SJCRH30 (cell line): Measurements from ENCODE around the gene GMCL2. TPM values are rescaled to one million over a fixed set of nuclear protein-coding genes. Genes with fewer than 3 reads are reported as not detected.
"Not testable (repeated sequence)": the region's sequence is repeated elsewhere in the genome, so short reads cannot be mapped to it uniquely, and the experiment has no call there.

Source experiments
- DNase-seq, 2 experiments: peaks; one replicate each; pipeline ENCODE4 v3.0.0-alpha.2; 2015 to 2020
- H3K27ac ChIP-seq: fragments of 250-450 bp; sonication (Bioruptor Pico); 2 replicates; pipeline ENCODE4 v1.5.1; 2020; ENCODE audit warnings: mild to moderate bottlenecking, moderate library complexity
- H3K27me3 ChIP-seq: fragments of 250-450 bp; sonication (Bioruptor Pico); 2 replicates; pipeline ENCODE4 v1.5.1; 2020; ENCODE audit warnings: mild to moderate bottlenecking, moderate library complexity
- H3K36me3 ChIP-seq: fragments of 250-450 bp; sonication (Bioruptor Pico); 2 replicates; pipeline ENCODE4 v1.5.1; 2020; ENCODE audit warnings: mild to moderate bottlenecking, moderate library complexity
- H3K4me1 ChIP-seq: fragments of 250-450 bp; sonication (Bioruptor Pico); 2 replicates; pipeline ENCODE4 v1.5.1; 2020; ENCODE audit warnings: mild to moderate bottlenecking, moderate library complexity
- H3K4me3 ChIP-seq: fragments of 250-450 bp; sonication (Bioruptor Pico); 2 replicates; pipeline ENCODE4 v1.5.1; 2020; ENCODE audit warnings: mild to moderate bottlenecking, moderate library complexity
- H3K9me3 ChIP-seq: fragments of 250-450 bp; sonication (Bioruptor Pico); replicated peaks from 2 replicates; pipeline ENCODE4 v1.5.1; 2020; ENCODE audit warnings: mild to moderate bottlenecking, moderate library complexity
- total RNA-seq: library from RNA; depleted of rRNA; stranded (reverse); fragments of >200 nt; shearing (Covaris generic); gene quantifications from 2 replicates; pipeline ENCODE4 v1.2.3, GENCODE V29; 2014

The GMCL2 gene
- total RNA-seq, 1 experiment from 2014 or later = not detected

GRCh38 chr5:178205749-178206047 lies 18.5 kb upstream of the GMCL2 start:
- Histone ChIP-seq H3K9me3 (no peaks in the 10 kb centered on the region), H3K27ac (no peak overlapping the region), H3K4me1 (peaks cover 10% of the 10 kb centered on the region; the same call in 1 of the 2 replicates), H3K27me3 (no peaks in the 10 kb centered on the region), H3K4me3 (peak overlapping the region; percentile 84), H3K36me3 (peaks cover 55% of the 10 kb centered on the region)
- DNase-seq = no peak

- Histone ChIP-seq H3K9me3 (no peaks in the 10 kb centered on the region), H3K27ac (peak overlapping the region; percentile 63; the same call in 1 of the 2 replicates), H3K4me1 (peaks cover 10% of the 10 kb centered on the region; the same call in 1 of the 2 replicates), H3K4me3 (peak overlapping the region; percentile 84), H3K36me3 (peaks cover 49% of the 10 kb centered on the region), H3K27me3 (no peaks in the 10 kb centered on the region)
- peak; percentile 76 to 80 for DNase-seq
Observed at GRCh38 chr5:178204935-178205748, 18.0 kb upstream of the GMCL2 start.

- H3K4me1 ChIP-seq = peaks cover 10% of the 10 kb centered on the region; the same call in 1 of the 2 replicates
- no peaks in the 10 kb centered on the region for H3K9me3 ChIP-seq
- H3K36me3 ChIP-seq = peaks cover 41% of the 10 kb centered on the region
- H3K4me3 ChIP-seq = peak within 1 kb of the TSS; percentile 84
- H3K27me3 ChIP-seq = no peaks in the 10 kb centered on the region
- peak; percentile 94 to 98 for DNase-seq
- H3K27ac ChIP-seq = peak within 1 kb of the TSS; percentile 63
Observed at GRCh38 chr5:178204182-178204934, 17.2 kb upstream of the GMCL2 start, which contains the start of gene HNRNPAB. TSS of gene HNRNPAB (plus strand) at chr5:178204533. CDS start at chr5:178204838, 305 bp downstream.

- no peak for DNase-seq
- peak overlapping the region; percentile 63 for H3K27ac ChIP-seq
Observed at GRCh38 chr5:178203670-178204181, 16.6 kb upstream of the GMCL2 start.

GRCh38 chr5:178202541-178202940 lies 15.4 kb upstream of the GMCL2 start:
- DNase-seq = no peak
- peaks cover 23% of the 10 kb centered on the region for H3K36me3 ChIP-seq
- no peak overlapping the region for H3K27ac ChIP-seq
- H3K9me3 ChIP-seq = no peaks in the 10 kb centered on the region
- H3K4me1 ChIP-seq = peaks cover 10% of the 10 kb centered on the region; the same call in 1 of the 2 replicates
- no peak overlapping the region for H3K4me3 ChIP-seq
- no peaks in the 10 kb centered on the region for H3K27me3 ChIP-seq

More at GRCh38 chr5:178203670-178204181, 16.6 kb upstream of the GMCL2 start:
- H3K4me3 ChIP-seq = peak overlapping the region; percentile 84
- H3K4me1 ChIP-seq = peaks cover 10% of the 10 kb centered on the region; the same call in 1 of the 2 replicates
- no peaks in the 10 kb centered on the region for H3K27me3 ChIP-seq
- peaks cover 35% of the 10 kb centered on the region for H3K36me3 ChIP-seq
- no peaks in the 10 kb centered on the region for H3K9me3 ChIP-seq

GRCh38 chr5:178201927-178202235 lies 14.7 kb upstream of the GMCL2 start:
- Histone ChIP-seq H3K4me1 (peaks cover 5% of the 10 kb centered on the region; the same call in 1 of the 2 replicates), H3K36me3 (peaks cover 17% of the 10 kb centered on the region), H3K4me3 (no peak overlapping the region), H3K27ac (no peak overlapping the region), H3K27me3 (no peaks in the 10 kb centered on the region), H3K9me3 (no peaks in the 10 kb centered on the region)
- DNase-seq = peak in 1 of 2 experiments; percentile 16

DNA sequence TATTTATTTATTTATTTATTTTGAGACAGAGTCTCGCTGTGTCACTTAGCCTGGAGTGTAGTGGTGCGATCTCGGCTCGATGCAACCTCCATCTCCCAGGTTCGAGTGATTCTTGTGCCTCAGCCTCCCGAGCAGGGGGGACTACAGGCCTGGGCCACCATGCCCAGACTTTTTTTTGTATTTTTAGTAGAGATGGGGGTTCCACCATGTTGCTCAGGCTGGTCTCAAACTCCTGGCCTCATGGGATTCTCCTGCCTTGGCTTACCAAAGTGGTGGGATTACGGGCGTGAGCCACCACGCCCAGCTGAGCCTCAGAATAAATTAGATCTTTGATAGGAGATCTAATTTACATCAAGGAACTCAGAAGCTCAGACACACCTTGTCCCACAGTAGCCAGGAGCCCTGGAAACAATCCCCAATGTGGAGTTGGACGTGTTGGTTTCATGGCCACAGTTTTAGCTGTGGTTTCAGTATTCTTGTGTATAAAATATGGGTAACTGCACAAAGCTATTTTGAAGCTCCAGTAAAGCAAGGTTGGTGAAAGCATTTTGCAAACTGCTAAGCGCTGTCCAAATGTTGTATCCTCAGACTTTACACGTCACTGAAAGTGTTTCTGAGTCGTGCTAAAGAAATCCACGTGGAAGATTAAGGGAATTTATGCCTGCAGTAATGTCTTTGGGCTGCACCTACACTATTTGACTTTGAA lies 14.2 kb upstream of the GMCL2 start:
- no peaks in the 10 kb centered on the region for H3K9me3 ChIP-seq
- H3K36me3 ChIP-seq = peaks cover 11% of the 10 kb centered on the region
- H3K4me1 ChIP-seq = peaks cover 1% of the 10 kb centered on the region; the same call in 1 of the 2 replicates
- no peak for DNase-seq
- H3K27me3 ChIP-seq = no peaks in the 10 kb centered on the region
- no peak overlapping the region for H3K27ac ChIP-seq
- no peak overlapping the region for H3K4me3 ChIP-seq

- no peak overlapping the region for H3K27ac ChIP-seq
- no peak overlapping the region for H3K4me3 ChIP-seq
- no peak for DNase-seq
- no peaks in the 10 kb centered on the region for H3K36me3 ChIP-seq
- 0 out of 2 replicates have a peak, but pooled peaks cover 3% of the 10 kb centered on the region for H3K27me3 ChIP-seq
- H3K4me1 ChIP-seq = no peaks in the 10 kb centered on the region; the same call in 1 of the 2 replicates
- H3K9me3 ChIP-seq = no peaks in the 10 kb centered on the region
Observed at GRCh38 chr5:178199581-178200434, 12.6 kb upstream of the GMCL2 start.

DNA sequence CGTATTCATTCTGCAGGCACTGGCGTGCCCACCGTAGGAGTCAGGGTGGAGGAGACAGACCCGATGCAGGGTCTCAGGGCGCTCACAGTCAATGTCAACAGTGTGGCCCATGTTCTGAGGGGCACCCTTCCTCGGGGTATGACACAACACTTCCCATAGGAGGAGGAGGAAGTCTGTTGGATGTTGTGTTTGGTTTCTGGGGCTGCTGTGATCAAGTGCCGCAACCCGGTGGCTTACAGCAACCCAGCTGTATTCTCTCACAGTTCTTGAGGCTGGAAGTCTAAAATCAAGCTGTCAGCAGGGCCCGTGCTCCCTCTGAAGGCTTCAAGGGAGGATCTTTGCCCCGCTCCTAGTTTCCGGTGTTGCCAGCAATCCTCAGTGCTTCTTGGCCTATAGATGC lies 11.5 kb upstream of the GMCL2 start:
- no peak overlapping the region for H3K27ac ChIP-seq
- H3K4me1 ChIP-seq = no peaks in the 10 kb centered on the region; the same call in 1 of the 2 replicates
- no peak for DNase-seq
- no peaks in the 10 kb centered on the region for H3K9me3 ChIP-seq
- no peaks in the 10 kb centered on the region for H3K36me3 ChIP-seq
- H3K27me3 ChIP-seq = 0 out of 2 replicates have a peak, but pooled peaks cover 3% of the 10 kb centered on the region
- H3K4me3 ChIP-seq = no peak overlapping the region

GRCh38 chr5:178198151-178198550 lies 11.0 kb upstream of the GMCL2 start:
- H3K27me3 ChIP-seq, H3K36me3 ChIP-seq, H3K4me1 ChIP-seq, H3K9me3 ChIP-seq, H3K27ac ChIP-seq, H3K4me3 ChIP-seq, DNase-seq: not testable (repeated sequence)

- Histone ChIP-seq H3K9me3 (no peaks in the 10 kb centered on the region), H3K4me3 (no peak overlapping the region), H3K4me1 (no peaks in the 10 kb centered on the region; the same call in 1 of the 2 replicates), H3K27ac (no peak overlapping the region), H3K36me3 (no peaks in the 10 kb centered on the region), H3K27me3 (0 out of 2 replicates have a peak, but pooled peaks cover 3% of the 10 kb centered on the region)
- DNase-seq = peak in 1 of 2 experiments; percentile 14
Observed at GRCh38 chr5:178196986-178197385, 9.8 kb upstream of the GMCL2 start.

DNA sequence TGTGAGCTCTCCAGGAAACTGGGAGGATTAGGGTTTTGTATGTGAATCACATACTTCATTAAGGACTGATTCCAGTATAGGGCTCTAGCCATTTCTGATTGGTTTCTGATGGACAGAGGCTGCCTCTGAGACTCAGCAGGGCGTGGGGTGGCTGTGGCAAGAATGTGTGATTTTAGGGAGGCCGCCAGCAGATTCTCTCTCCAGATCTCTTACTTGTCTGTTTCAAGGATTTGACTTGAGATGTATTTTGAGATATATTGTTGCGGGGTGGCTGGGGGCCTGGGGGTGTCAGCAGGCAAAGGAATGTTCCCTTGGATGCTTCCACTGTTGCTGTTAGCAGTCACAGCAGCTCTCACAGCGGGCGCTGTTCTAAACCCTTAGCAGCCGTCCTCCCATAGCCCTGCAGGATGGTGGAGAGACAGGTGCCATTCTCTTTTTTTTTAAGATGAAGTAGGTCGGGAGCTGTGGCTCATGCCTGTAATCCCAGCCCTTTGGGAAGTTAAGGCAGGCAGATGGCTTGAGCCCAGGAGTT lies 9.2 kb upstream of the GMCL2 start:
- DNase-seq = peak in 1 of 2 experiments; percentile 9
- no peaks in the 10 kb centered on the region for H3K4me1 ChIP-seq
- H3K27me3 ChIP-seq = 0 out of 2 replicates have a peak, but pooled peaks cover 3% of the 10 kb centered on the region
- H3K9me3 ChIP-seq = no peaks in the 10 kb centered on the region
- no peaks in the 10 kb centered on the region for H3K36me3 ChIP-seq
- no peak overlapping the region for H3K4me3 ChIP-seq
- H3K27ac ChIP-seq = no peak overlapping the region

DNA sequence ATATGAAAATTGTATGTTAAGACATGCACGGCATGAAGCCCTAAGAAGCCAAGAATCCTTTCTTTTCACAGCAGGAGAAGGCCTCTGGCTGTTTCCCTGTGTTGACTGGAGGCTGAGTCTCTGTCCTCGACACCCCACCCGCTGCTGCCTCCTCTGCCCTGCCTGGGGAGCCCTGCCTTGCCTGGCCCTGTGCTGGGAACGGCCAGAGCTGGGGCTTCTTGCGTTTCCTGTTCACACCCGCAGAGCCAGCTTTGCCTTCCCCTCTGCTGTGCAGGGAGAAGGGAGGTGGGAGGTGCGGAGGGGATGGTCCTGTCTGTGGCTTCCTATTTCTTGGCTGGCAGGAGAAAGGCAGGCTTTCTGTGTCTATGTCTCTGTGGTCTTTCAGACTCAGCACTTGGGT lies 6.9 kb upstream of the GMCL2 start:
- Histone ChIP-seq H3K27me3 (0 out of 2 replicates have a peak, but pooled peaks cover 3% of the 10 kb centered on the region), H3K36me3 (no peaks in the 10 kb centered on the region), H3K27ac (no peak overlapping the region), H3K4me1 (no peaks in the 10 kb centered on the region), H3K9me3 (no peaks in the 10 kb centered on the region), H3K4me3 (no peak overlapping the region)
- DNase-seq = no peak
